Measurements from ENCODE around the gene C20orf96. TPM values are rescaled to one million over a fixed set of nuclear protein-coding genes. Genes with fewer than 3 reads are reported as not detected.

The C20orf96 gene
- total and polyA plus RNA-seq, 9 donors, result 6.6 to 17.5 (median 11.7) TPM

DNA sequence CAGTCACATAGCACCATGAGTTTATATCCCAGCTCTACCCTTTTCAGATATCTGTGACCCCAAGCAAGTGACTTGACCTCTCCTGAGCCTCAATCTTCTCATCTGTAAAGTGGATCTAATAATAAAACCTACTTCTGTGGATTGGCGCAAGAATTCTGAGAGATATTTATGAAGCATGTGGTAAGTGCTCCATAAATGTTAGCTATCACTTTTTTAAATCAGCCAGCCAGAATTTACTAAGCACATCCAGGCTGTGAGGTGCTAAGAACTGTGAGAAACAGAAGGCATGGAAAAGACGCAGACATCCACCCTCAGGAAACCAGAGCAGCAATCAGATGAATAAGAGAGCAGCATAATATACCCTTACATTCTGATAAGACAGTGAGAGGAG, 862 bp downstream of the C20orf96 start:
- Histone ChIP-seq H3K9me3 (no peaks in the 10 kb centered on the region), H3K4me3 (peak overlapping the region; percentile 66), H3K27ac (peak overlapping the region in 1 of 2 donors; percentile 11), H3K36me3 (no peaks in the 10 kb centered on the region), H3K4me1 (ENCODE audit: insufficient read depth) (no peaks in the 10 kb centered on the region), H3K27me3 (no peaks in the 10 kb centered on the region)
- intact Hi-C loops (cut with DNase I), result loop anchor here in 2 of 4 donors (10.0 kb wide), 2 partner anchors 45 to 355 kb away; no protein-coding TSS in a partner anchor
- TF ChIP-seq, protein P1, sequence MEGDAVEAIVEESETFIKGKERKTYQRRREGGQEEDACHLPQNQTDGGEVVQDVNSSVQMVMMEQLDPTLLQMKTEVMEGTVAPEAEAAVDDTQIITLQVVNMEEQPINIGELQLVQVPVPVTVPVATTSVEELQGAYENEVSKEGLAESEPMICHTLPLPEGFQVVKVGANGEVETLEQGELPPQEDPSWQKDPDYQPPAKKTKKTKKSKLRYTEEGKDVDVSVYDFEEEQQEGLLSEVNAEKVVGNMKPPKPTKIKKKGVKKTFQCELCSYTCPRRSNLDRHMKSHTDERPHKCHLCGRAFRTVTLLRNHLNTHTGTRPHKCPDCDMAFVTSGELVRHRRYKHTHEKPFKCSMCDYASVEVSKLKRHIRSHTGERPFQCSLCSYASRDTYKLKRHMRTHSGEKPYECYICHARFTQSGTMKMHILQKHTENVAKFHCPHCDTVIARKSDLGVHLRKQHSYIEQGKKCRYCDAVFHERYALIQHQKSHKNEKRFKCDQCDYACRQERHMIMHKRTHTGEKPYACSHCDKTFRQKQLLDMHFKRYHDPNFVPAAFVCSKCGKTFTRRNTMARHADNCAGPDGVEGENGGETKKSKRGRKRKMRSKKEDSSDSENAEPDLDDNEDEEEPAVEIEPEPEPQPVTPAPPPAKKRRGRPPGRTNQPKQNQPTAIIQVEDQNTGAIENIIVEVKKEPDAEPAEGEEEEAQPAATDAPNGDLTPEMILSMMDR (IDR thresholded peaks at IDR 0.05), result no peak
- no peak for TF ChIP-seq EP300 (IDR thresholded peaks at IDR 0.05)
- TF ChIP-seq POLR2A (IDR thresholded peaks at IDR 0.05), result no peak
- 39 to 45% (median 43%) methylated on average over 2 of the region's 2 CpGs for whole genome bisulfite sequencing, 3 donors
- DNase-seq, result no peak

DNA sequence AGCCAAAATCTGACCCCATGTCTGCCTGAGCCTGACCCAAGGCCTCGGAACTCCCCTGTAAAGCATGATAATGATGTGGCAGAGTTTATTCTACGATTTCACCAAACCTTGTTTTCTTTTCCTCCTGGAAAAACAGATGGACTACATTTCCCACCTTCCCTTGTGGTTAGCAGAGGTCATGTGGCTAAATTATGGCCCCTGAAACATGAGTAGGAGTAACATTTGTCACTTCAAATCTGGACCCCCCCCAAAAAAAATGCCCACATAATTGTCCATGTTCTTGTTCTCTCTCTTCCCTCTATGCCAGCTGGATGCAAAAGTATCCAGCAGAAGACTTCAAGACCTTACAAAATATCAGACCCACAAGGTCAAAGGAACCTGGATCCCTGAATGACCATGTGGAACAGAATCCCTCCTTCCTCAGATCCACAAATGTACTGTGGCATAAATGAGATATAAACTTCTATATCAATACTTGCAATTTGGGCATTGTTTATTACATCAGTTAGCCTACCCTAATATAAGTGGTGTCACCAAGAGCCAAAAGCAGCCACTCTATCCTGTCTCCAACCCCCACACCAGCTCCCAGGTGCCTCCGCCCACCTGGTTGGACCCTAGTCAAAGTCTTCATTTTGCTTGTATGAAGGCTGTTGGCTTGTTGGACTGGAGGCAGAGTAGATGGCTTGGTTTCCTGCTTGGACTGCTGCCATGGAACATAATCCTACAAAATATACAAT, 1.4 kb downstream of the C20orf96 start:
- Histone ChIP-seq H3K27me3 (no peaks in the 10 kb centered on the region), H3K9me3 (no peaks in the 10 kb centered on the region), H3K4me3 (no peak overlapping the region), H3K4me1 (ENCODE audit: insufficient read depth) (no peaks in the 10 kb centered on the region), H3K36me3 (no peaks in the 10 kb centered on the region), H3K27ac (no peak overlapping the region)
- no peak for TF ChIP-seq POLR2A (IDR thresholded peaks at IDR 0.05)
- no peak for TF ChIP-seq EP300 (IDR thresholded peaks at IDR 0.05)
- TF ChIP-seq, protein P1 (IDR thresholded peaks at IDR 0.05), result no peak
- 78 to 97% (median 84%) methylated on average over 3 of the region's 3 CpGs for WGBS, 3 donors
- intact Hi-C loops (cut with DNase I), result loop anchor here in 2 of 4 donors (10.0 kb wide), 2 partner anchors 46 to 356 kb away; no protein-coding TSS in a partner anchor
- DNase-seq, result no peak

DNA sequence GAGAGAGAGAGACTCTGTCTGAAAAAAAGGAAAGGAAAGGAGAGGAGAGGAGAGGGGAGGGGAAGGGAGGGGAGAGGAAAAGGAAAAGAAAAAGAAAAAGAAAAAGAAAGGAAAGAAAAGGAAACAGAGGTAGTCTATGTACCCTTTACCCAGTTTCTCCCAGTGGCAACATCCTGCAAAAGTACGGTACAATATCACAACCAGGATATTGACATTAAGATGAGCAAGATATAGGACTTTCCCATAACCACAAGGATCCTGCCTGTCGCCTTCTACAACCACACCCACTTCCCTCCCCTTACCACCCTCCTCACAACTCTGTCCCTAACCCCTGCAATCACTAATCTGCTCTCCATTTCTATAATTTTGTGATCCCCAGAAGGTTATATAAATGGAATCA, 4.0 kb downstream of the C20orf96 start:
- no peak for DNase-seq
- Histone ChIP-seq H3K9me3 (no peaks in the 10 kb centered on the region), H3K4me3 (no peak overlapping the region), H3K36me3 (no peaks in the 10 kb centered on the region), H3K27ac (no peak overlapping the region), H3K27me3 (no peaks in the 10 kb centered on the region), H3K4me1 (ENCODE audit: insufficient read depth) (no peaks in the 10 kb centered on the region)
- no peak for TF ChIP-seq EP300 (IDR thresholded peaks at IDR 0.05)
- TF ChIP-seq, protein P1 (IDR thresholded peaks at IDR 0.05), result no peak
- no peak for TF ChIP-seq POLR2A (IDR thresholded peaks at IDR 0.05)
- intact Hi-C loops (cut with DNase I), result loop anchor here in 2 of 4 donors (10.0 kb wide), 2 partner anchors 48 to 358 kb away; no protein-coding TSS in a partner anchor
- WGBS, 3 donors, result 78 to 95% (median 90%) methylated on average over 2 of the region's 2 CpGs

DNA sequence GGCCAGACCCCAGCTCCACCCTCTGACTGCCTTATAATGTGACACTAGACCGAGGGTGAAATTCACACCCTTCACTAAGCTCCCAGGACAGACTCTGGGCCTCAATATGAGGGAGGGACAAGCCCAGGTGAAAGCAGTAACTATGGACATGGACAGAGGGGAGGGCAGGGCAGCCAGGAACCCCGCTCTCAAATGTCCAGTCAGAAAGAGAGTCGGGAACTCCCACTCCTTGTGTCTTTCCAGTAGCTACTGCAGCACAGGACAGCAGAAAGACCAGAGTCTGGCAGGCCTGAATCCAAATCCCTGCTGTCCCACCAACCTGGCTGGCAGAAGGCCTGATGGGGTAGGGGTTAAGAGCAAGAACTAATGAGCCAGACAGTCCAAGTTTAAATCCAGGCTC, 6.4 kb downstream of the C20orf96 start:
- H3K4me1 ChIP-seq (ENCODE audit: insufficient read depth), result no peaks in the 10 kb centered on the region
- H3K27me3 ChIP-seq, result no peaks in the 10 kb centered on the region
- 51 to 63% (median 52%) methylated on average over 3 of the region's 3 CpGs for WGBS, 3 donors
- DNase-seq, result no peak
- no peak overlapping the region for H3K4me3 ChIP-seq
- H3K27ac ChIP-seq, result no peak overlapping the region
- no peaks in the 10 kb centered on the region for H3K9me3 ChIP-seq
- TF ChIP-seq, protein P1 (IDR thresholded peaks at IDR 0.05), result no peak
- TF ChIP-seq EP300 (IDR thresholded peaks at IDR 0.05), result no peak
- TF ChIP-seq POLR2A (IDR thresholded peaks at IDR 0.05), result no peak
- intact Hi-C loops (cut with DNase I), result loop anchor here in 2 of 4 donors (10.0 kb wide), 2 partner anchors 51 to 361 kb away; no protein-coding TSS in a partner anchor
- no peaks in the 10 kb centered on the region for H3K36me3 ChIP-seq

Measured in ovary (tissue), 9 donors.